ENCODE data around the gene CCRL2. TPM values are rescaled to one million over a fixed set of nuclear protein-coding genes. Genes with fewer than 3 reads are reported as not detected.
A peak's percentile ranks its signal among the peaks of the same experiment; 100 is the strongest.

The CCRL2 gene
- total RNA-seq, 6 experiments from 2014 or later = 0.30 to 2.8 (median 1.3) TPM

DNA sequence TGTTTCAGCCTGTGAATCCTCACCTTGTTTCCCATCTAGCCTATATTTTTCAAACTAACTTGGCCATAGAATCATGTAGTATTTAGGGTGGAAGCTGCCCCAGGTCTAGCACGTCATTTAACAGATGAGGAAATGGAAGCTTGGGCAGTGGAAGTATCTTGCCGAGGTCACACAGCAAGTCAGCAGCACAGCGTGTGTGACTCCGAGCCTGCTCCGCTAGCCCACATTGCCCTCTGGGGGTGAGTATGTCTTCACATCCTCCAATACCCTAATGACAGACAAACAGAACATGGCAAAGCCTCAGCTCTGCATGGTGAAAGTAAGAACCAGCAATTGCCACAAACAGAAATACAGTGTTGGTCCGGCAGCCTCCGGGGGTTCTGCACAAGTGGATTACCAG, 38.5 kb upstream of the CCRL2 start:
- no peaks in the 10 kb centered on the region for H3K4me1 ChIP-seq
- H3K36me3 ChIP-seq = no peaks in the 10 kb centered on the region
- ATAC-seq (peak; percentile 81 to 88 (median 83)), DNase-seq (peak; percentile 53 to 64 (median 58))
- no peak overlapping the region for H3K27ac ChIP-seq
- intact Hi-C loops (cut with DNase I) = no loop called here
- 29% methylated on average over 7 of the region's 7 CpGs for WGBS (ENCODE audit: insufficient coverage, low coverage, low lambda C conversion rate, missing lambda C conversion rate)
- H3K27me3 ChIP-seq = no peaks in the 10 kb centered on the region
- TF ChIP-seq POLR2A (IDR thresholded peaks at IDR 0.05) = no peak
- TF ChIP-seq, protein P1, sequence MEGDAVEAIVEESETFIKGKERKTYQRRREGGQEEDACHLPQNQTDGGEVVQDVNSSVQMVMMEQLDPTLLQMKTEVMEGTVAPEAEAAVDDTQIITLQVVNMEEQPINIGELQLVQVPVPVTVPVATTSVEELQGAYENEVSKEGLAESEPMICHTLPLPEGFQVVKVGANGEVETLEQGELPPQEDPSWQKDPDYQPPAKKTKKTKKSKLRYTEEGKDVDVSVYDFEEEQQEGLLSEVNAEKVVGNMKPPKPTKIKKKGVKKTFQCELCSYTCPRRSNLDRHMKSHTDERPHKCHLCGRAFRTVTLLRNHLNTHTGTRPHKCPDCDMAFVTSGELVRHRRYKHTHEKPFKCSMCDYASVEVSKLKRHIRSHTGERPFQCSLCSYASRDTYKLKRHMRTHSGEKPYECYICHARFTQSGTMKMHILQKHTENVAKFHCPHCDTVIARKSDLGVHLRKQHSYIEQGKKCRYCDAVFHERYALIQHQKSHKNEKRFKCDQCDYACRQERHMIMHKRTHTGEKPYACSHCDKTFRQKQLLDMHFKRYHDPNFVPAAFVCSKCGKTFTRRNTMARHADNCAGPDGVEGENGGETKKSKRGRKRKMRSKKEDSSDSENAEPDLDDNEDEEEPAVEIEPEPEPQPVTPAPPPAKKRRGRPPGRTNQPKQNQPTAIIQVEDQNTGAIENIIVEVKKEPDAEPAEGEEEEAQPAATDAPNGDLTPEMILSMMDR (IDR thresholded peaks at IDR 0.05) = peak in 2 of 4 donors; percentile 7 to 19
- H3K9me3 ChIP-seq = no peaks in the 10 kb centered on the region
- H3K4me3 ChIP-seq = no peak overlapping the region

DNA sequence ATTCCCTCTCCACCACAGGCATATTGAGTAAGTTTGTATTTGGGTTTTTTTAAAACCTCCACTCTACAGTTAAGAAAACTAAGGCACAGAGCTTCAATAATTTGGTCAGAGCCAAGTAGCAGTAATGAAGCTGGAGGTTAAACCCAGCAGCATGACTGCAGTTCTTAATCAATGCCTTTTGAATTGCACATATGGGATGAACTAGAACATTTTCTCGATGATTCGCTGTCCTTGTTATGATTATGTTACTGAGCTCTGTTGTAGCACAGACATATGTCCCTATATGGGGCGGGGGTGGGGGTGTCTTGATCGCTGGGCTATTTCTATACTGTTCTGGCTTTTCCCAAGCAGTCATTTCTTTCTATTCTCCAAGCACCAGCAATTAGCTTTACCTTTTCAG, 37.9 kb upstream of the CCRL2 start:
- intact Hi-C loops (cut with DNase I) = no loop called here
- no peak for ATAC-seq
- Histone ChIP-seq H3K9me3 (no peaks in the 10 kb centered on the region), H3K36me3 (no peaks in the 10 kb centered on the region), H3K4me3 (no peak overlapping the region), H3K27ac (no peak overlapping the region), H3K27me3 (no peaks in the 10 kb centered on the region), H3K4me1 (no peaks in the 10 kb centered on the region)
- 64% methylated on average over 4 of the region's 4 CpGs for WGBS (ENCODE audit: insufficient coverage, low coverage, low lambda C conversion rate, missing lambda C conversion rate)
- no peak for DNase-seq
- TF ChIP-seq, protein P1 (IDR thresholded peaks at IDR 0.05) = no peak
- no peak for TF ChIP-seq POLR2A (IDR thresholded peaks at IDR 0.05)

DNA sequence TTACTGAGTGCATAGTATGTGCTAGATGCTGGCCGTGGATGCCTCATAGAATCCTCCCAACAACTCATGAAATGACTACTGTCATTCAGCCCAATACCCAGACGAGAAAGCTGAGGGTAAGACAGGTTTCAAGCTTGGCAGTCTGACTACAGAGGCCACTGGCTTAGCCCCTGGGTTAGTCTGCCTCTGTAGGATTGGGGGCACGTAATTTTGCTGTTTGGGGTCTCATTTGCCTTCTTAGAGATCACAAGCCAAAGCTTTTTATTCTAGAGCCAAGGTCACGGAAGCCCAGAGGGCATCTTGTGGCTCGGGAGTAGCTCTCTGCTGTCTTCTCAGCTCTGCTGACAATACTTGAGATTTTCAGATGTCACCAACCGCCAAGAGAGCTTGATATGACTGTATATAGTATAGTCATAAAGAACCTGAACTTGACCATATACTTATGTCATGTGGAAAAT, 37.4 kb upstream of the CCRL2 start:
- no peak for ATAC-seq
- intact Hi-C loops (cut with DNase I) = no loop called here
- Histone ChIP-seq H3K27me3 (no peaks in the 10 kb centered on the region), H3K4me3 (no peak overlapping the region), H3K4me1 (no peaks in the 10 kb centered on the region), H3K36me3 (no peaks in the 10 kb centered on the region), H3K27ac (no peak overlapping the region), H3K9me3 (no peaks in the 10 kb centered on the region)
- TF ChIP-seq, protein P1 (IDR thresholded peaks at IDR 0.05) = no peak
- TF ChIP-seq POLR2A (IDR thresholded peaks at IDR 0.05) = no peak
- DNase-seq = no peak
- 35% methylated on average over 4 of the region's 6 CpGs for WGBS (ENCODE audit: insufficient coverage, low coverage, low lambda C conversion rate, missing lambda C conversion rate)

DNA sequence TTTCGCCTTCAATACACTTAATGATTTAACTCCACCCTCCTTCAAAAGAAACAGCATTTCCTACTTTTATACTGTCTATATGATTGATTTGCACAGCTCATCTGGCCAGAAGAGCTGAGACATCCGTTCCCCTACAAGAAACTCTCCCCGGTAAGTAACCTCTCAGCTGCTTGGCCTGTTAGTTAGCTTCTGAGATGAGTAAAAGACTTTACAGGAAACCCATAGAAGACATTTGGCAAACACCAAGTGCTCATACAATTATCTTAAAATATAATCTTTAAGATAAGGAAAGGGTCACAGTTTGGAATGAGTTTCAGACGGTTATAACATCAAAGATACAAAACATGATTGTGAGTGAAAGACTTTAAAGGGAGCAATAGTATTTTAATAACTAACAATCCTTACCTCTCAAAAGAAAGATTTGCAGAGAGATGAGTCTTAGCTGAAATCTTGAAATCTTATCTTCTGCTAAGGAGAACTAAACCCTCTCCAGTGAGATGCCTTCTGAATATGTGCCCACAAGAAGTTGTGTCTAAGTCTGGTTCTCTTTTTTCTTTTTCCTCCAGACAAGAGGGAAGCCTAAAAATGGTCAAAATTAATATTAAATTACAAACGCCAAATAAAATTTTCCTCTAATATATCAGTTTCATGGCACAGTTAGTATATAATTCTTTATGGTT, 36.1 kb upstream of the CCRL2 start, which contains the start of gene CCR5:
Gene CCR5 (plus strand): TSS at position 108 of the 680 bp plus-strand sequence. CDS start 1,957 bp downstream, outside the sequence.
- H3K4me3 ChIP-seq = peak within 1 kb of the TSS in 1 of 3 donors; percentile 4
- H3K9me3 ChIP-seq = no peaks in the 10 kb centered on the region
- WGBS (ENCODE audit: insufficient coverage, low coverage, low lambda C conversion rate, missing lambda C conversion rate) = 35% methylated on average over 5 of the region's 5 CpGs
- intact Hi-C loops (cut with DNase I) = no loop called here
- no peaks in the 10 kb centered on the region for H3K4me1 ChIP-seq
- DNase-seq (no peak), ATAC-seq (peak in 1 of 4 donors; percentile 35)
- peak within 1 kb of the TSS in 2 of 3 donors; percentile 7 to 18 for H3K27ac ChIP-seq
- H3K27me3 ChIP-seq = no peaks in the 10 kb centered on the region
- no peaks in the 10 kb centered on the region for H3K36me3 ChIP-seq
- TF ChIP-seq, protein P1 (IDR thresholded peaks at IDR 0.05) = no peak
- TF ChIP-seq POLR2A (IDR thresholded peaks at IDR 0.05) = no peak

Data from right lobe of liver (tissue), 6 donors.